Keratinocyte (primary cell): ENCODE results near the gene C7orf33. TPM values are rescaled to one million over a fixed set of nuclear protein-coding genes. Genes with fewer than 3 reads are reported as not detected.

Source experiments
- DNase-seq: peaks from one replicate; pipeline ENCODE4 v3.0.0-alpha.2; 2011; ENCODE audit warnings: low read depth, missing footprints, low spot score
- FAIRE-seq: peaks from 2 replicates; lab custom pipeline; 2011; peaks lifted over from hg19 to GRCh38; lab: Jason Lieb, UNC
- H2AFZ ChIP-seq: 2 replicates; pipeline ENCODE4 v1.6.0; 2012; ENCODE audit warnings: low read length, control low read depth, inconsistent platforms; ENCODE audit not compliant: control insufficient read depth
- H3K27ac ChIP-seq: 2 replicates; pipeline ENCODE4 v1.5.1; 2011; ENCODE audit warnings: low read length; ENCODE audit not compliant: control insufficient read depth, insufficient read depth
- H3K27me3 ChIP-seq: 3 replicates; pipeline ENCODE4 v1.6.0; 2011; ENCODE audit warnings: low read length; ENCODE audit not compliant: control insufficient read depth, insufficient read depth; ENCODE audit errors: extremely low read depth
- H3K36me3 ChIP-seq, 2 experiments: 2 replicates in 1 of 2; 3 replicates in 1 of 2; pipeline ENCODE4 v1.5.1; 2011; ENCODE audit warnings: low read length in 2 of 2, mild to moderate bottlenecking in 1 of 2; ENCODE audit not compliant: control insufficient read depth in 2 of 2, insufficient read depth in 2 of 2; ENCODE audit errors: extremely low read depth in 1 of 2
- H3K4me1 ChIP-seq: 3 replicates; pipeline ENCODE4 v1.5.1; 2011; ENCODE audit warnings: low read length; ENCODE audit not compliant: control insufficient read depth, insufficient read depth; ENCODE audit errors: extremely low read depth
- H3K4me2 ChIP-seq: 3 replicates; pipeline ENCODE4 v1.6.0; 2011; ENCODE audit warnings: low read depth, low read length; ENCODE audit not compliant: control insufficient read depth, insufficient read depth; ENCODE audit errors: extremely low read depth
- H3K4me3 ChIP-seq, 3 experiments: fragments of 200-600 bp in 1 of 3; sonication (generic) in 1 of 3; 2 replicates in 2 of 3; 3 replicates in 1 of 3; pipeline ENCODE4 v1.5.1; 2011 to 2016; ENCODE audit warnings: low read length in 3 of 3, mild to moderate bottlenecking in 3 of 3, control low read depth in 2 of 3, inconsistent platforms in 1 of 3, low read depth in 1 of 3, mixed read lengths in 1 of 3, mixed run types in 1 of 3, moderate library complexity in 1 of 3; ENCODE audit not compliant: control insufficient read depth in 2 of 3, insufficient read depth in 2 of 3; ENCODE audit errors: extremely low read depth in 1 of 3
- H3K79me2 ChIP-seq: 2 replicates; pipeline ENCODE4 v1.6.0; 2012; ENCODE audit warnings: low read length; ENCODE audit not compliant: control insufficient read depth, insufficient read depth
- H3K9ac ChIP-seq: 3 replicates; pipeline ENCODE4 v1.6.0; 2011; ENCODE audit warnings: low read length; ENCODE audit not compliant: control insufficient read depth, insufficient read depth; ENCODE audit errors: extremely low read depth
- H3K9me1 ChIP-seq: 3 replicates; pipeline ENCODE4 v1.6.0; 2011; ENCODE audit warnings: low read length; ENCODE audit not compliant: control insufficient read depth, insufficient read depth; ENCODE audit errors: extremely low read depth
- H3K9me3 ChIP-seq: 2 replicates; pipeline ENCODE4 v1.5.1; 2012; ENCODE audit warnings: low read depth, low read length; ENCODE audit not compliant: control insufficient read depth
- H4K20me1 ChIP-seq: 3 replicates; pipeline ENCODE4 v1.6.0; 2011; ENCODE audit warnings: low read length; ENCODE audit not compliant: control insufficient read depth, insufficient read depth; ENCODE audit errors: extremely low read depth
- CTCF ChIP-seq, 3 experiments: IDR thresholded peaks in 1 of 3; conservative IDR thresholded peaks in 1 of 3; optimal IDR thresholded peaks in 1 of 3; 2 replicates in 2 of 3; 3 replicates in 1 of 3; pipeline versions ENCODE3 to v1.5.1; 2011; ENCODE audit warnings: low read length in 3 of 3, mild to moderate bottlenecking in 3 of 3, moderate library complexity in 2 of 3, control low read depth in 1 of 3, inconsistent platforms in 1 of 3; ENCODE audit not compliant: insufficient read depth in 2 of 3; ENCODE audit errors: extremely low read depth in 1 of 3
- EZH2 ChIP-seq: IDR thresholded peaks from one replicate; pipeline ENCODE4 v1.6.1; 2012; ENCODE audit warnings: inconsistent platforms, mild to moderate bottlenecking, low read length, moderate library complexity
- dilution Hi-C: fragments of 300-500 bp; cut with MboI; formaldehyde crosslinking; loops from one replicate; pipeline ENCODE4 v1.7.0; 2020; ENCODE audit warnings: low sequenced_read_pairs; ENCODE audit not compliant: extremely low pct_ligation_motif_present
- polyA plus RNA-seq, 5 experiments: library from polyadenylated mRNA; depleted of rRNA in 3 of 5; stranded (reverse) in 3 of 5; stranded (forward) in 1 of 5; unstranded in 1 of 5; fragments of >200 nt; gene quantifications; 1 replicate in 1 of 5; 2 replicates in 3 of 5; 3 replicates in 1 of 5; pipeline versions ENCODE4 v1.2.1 to v1.2.3, GENCODE V29; 2011 to 2012; ENCODE audit warnings: missing spikeins in 2 of 5, low read depth in 1 of 5, low replicate concordance in 1 of 5

Gene C7orf33
- polyA plus RNA-seq, 1 donor (not counting 4 experiments of a cell fraction or from before 2014, with no cell fraction given) = not detected

GRCh38 chr7:148547951-148548350 is 42.6 kb upstream of the C7orf33 start:
- TF ChIP-seq CTCF (optimal IDR thresholded peaks at IDR 0.05 in 1 of 3, IDR thresholded peaks at IDR 0.05 in 1 of 3, conservative IDR thresholded peaks at IDR 0.05 in 1 of 3; ENCODE audit: extremely low read depth in 1 of 3, insufficient read depth in 2 of 3, low read length in 3 of 3) (no peak), EZH2 (no peak)
- FAIRE-seq = no peak

GRCh38 chr7:148553979-148554378 is 36.6 kb upstream of the C7orf33 start:
- Histone ChIP-seq H3K4me2 (no peak overlapping the region), H4K20me1 (no peaks in the 10 kb centered on the region), H3K79me2 (no peaks in the 10 kb centered on the region), H3K27me3 (no peaks in the 10 kb centered on the region), H3K9me1 (no peaks in the 10 kb centered on the region), H3K27ac (no peak overlapping the region), H3K9me3 (no peaks in the 10 kb centered on the region), H2AFZ (no peak overlapping the region), H3K36me3 (no peaks in the 10 kb centered on the region), H3K4me1 (no peaks in the 10 kb centered on the region), H3K4me3 (no peak overlapping the region), H3K9ac (no peak overlapping the region)
- DNase-seq (no peak), FAIRE-seq (no peak)
- no peak for TF ChIP-seq CTCF (optimal IDR thresholded peaks at IDR 0.05 in 1 of 3, IDR thresholded peaks at IDR 0.05 in 1 of 3, conservative IDR thresholded peaks at IDR 0.05 in 1 of 3; ENCODE audit: extremely low read depth in 1 of 3, insufficient read depth in 2 of 3, low read length in 3 of 3)
- no peak for TF ChIP-seq EZH2
- dilution Hi-C loops = no loop called here

More at GRCh38 chr7:148547951-148548350, 42.6 kb upstream of the C7orf33 start:
- DNase-seq = no peak
- dilution Hi-C loops = no loop called here
- H3K9me1 ChIP-seq = no peaks in the 10 kb centered on the region
- no peak overlapping the region for H3K27ac ChIP-seq
- H3K79me2 ChIP-seq = no peaks in the 10 kb centered on the region
- no peak overlapping the region for H3K4me2 ChIP-seq
- no peaks in the 10 kb centered on the region for H3K9me3 ChIP-seq
- H3K4me3 ChIP-seq = no peak overlapping the region
- H3K4me1 ChIP-seq = no peaks in the 10 kb centered on the region
- no peak overlapping the region for H2AFZ ChIP-seq
- no peaks in the 10 kb centered on the region for H4K20me1 ChIP-seq
- H3K9ac ChIP-seq = no peak overlapping the region
- no peaks in the 10 kb centered on the region for H3K36me3 ChIP-seq
- no peaks in the 10 kb centered on the region for H3K27me3 ChIP-seq
